ENCODE results near the gene OBP2B. TPM values are rescaled to one million over a fixed set of nuclear protein-coding genes. Genes with fewer than 3 reads are reported as not detected.

Gene OBP2B
- total and polyA plus RNA-seq, 4 donors = not detected

DNA sequence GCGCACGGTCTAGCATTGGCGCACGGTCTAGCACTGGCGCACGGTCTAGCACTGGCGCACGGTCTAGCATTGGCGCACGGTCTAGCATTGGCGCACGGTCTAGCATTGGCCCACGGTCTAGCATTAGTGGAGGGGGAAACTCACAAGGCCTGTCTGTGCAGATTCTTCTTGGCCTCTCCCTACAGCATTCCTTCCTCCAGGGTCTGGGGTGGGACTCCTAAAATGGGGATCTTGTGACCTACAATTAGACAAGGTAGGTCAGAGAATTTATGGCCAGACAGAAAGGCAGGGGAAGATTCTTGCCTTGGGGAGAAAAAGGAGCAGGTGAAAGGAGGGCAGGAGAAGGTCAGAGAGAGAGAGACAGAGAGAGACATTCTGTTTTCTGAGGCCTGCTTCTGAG, 39.9 kb downstream of the OBP2B start:
- no peak for DNase-seq
- no peak for ATAC-seq (ENCODE audit: low FRiP score)
- no peak overlapping the region for H3K27ac ChIP-seq (ENCODE audit: low read depth in 1 of 2, low read length in 2 of 2)
- H3K9me3 ChIP-seq (ENCODE audit: control insufficient read depth, low read length) = no peaks in the 10 kb centered on the region
- no peak overlapping the region for H3K4me3 ChIP-seq (ENCODE audit: low read length in 2 of 2)
- WGBS, 2 donors = 92 to 97% methylated on average over 13 of the region's 13 CpGs
- peaks cover 0 to 3% of the 10 kb centered on the region in 2 donors for H3K27me3 ChIP-seq (ENCODE audit: control insufficient read depth in 1 of 2, insufficient read depth in 2 of 2, low read length in 1 of 2)
- no peaks in the 10 kb centered on the region for H3K36me3 ChIP-seq (ENCODE audit: control insufficient read depth in 1 of 2, insufficient read depth in 2 of 2, low read length in 1 of 2)
- intact Hi-C loops (cut with DNase I) = no loop called here
- H3K4me1 ChIP-seq (ENCODE audit: control insufficient read depth in 1 of 2, insufficient read depth in 2 of 2, low read length in 2 of 2) = no peaks in the 10 kb centered on the region

DNA sequence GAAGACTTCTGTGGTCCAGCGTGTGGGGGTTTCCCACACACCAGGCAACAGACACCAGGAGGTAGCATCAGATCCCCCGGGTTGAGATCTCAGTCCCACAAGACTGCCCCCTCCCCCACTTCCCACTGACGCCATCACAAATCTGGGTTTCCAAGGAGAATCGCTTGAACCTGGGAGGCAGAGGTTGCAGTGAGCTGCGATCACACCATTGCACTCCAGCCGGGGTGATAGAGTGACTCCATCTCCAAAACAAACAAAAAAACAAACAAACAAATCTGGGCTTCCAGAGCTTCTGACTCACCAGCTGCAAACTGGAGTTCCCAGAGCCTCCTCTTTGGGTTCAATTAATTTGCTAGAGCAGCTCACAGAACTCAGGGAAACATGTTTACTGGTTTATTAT, 40.6 kb downstream of the OBP2B start:
- WGBS, 2 donors = 63 to 73% methylated on average over 6 of the region's 6 CpGs

DNA sequence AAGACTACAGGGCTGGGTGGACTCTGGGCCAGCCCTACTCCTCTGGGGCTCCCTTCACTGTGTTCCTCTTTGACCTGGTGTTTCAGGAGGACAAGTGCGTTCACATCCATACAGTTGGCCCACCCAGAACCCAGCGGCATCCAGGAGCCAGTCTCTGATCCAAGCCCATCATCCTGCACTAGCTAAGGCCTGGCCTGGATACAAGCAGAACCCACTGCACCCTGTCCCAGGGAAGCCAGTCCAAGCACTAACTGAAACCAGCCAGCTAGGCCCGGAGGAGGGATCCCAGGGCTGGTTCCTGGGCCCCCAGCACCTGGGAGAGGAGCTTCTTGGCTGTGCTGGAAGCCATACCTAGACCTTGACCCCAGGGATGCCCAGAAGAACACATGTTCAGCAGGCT, 41.3 kb downstream of the OBP2B start:
- Histone ChIP-seq H3K4me3 (ENCODE audit: low read length in 2 of 2) (no peak overlapping the region), H3K36me3 (ENCODE audit: control insufficient read depth in 1 of 2, insufficient read depth in 2 of 2, low read length in 1 of 2) (no peaks in the 10 kb centered on the region), H3K27me3 (ENCODE audit: control insufficient read depth in 1 of 2, insufficient read depth in 2 of 2, low read length in 1 of 2) (peaks cover 0 to 3% of the 10 kb centered on the region in 2 donors), H3K27ac (ENCODE audit: low read depth in 1 of 2, low read length in 2 of 2) (no peak overlapping the region), H3K9me3 (ENCODE audit: control insufficient read depth, low read length) (no peaks in the 10 kb centered on the region), H3K4me1 (ENCODE audit: control insufficient read depth in 1 of 2, insufficient read depth in 2 of 2, low read length in 2 of 2) (no peaks in the 10 kb centered on the region)
- no peak for ATAC-seq (ENCODE audit: low FRiP score)
- WGBS, 2 donors = 85 to 91% methylated on average over 3 of the region's 3 CpGs
- intact Hi-C loops (cut with DNase I) = no loop called here
- DNase-seq = peak in 1 of 2 donors; percentile 55

More for the DNA sequence above, 40.6 kb downstream of the OBP2B start:
- no peak for ATAC-seq (ENCODE audit: low FRiP score)
- no peaks in the 10 kb centered on the region for H3K4me1 ChIP-seq (ENCODE audit: control insufficient read depth in 1 of 2, insufficient read depth in 2 of 2, low read length in 2 of 2)
- H3K27ac ChIP-seq (ENCODE audit: low read depth in 1 of 2, low read length in 2 of 2) = no peak overlapping the region
- intact Hi-C loops (cut with DNase I) = no loop called here
- no peaks in the 10 kb centered on the region for H3K36me3 ChIP-seq (ENCODE audit: control insufficient read depth in 1 of 2, insufficient read depth in 2 of 2, low read length in 1 of 2)
- peaks cover 0 to 3% of the 10 kb centered on the region in 2 donors for H3K27me3 ChIP-seq (ENCODE audit: control insufficient read depth in 1 of 2, insufficient read depth in 2 of 2, low read length in 1 of 2)
- H3K4me3 ChIP-seq (ENCODE audit: low read length in 2 of 2) = no peak overlapping the region
- no peaks in the 10 kb centered on the region for H3K9me3 ChIP-seq (ENCODE audit: control insufficient read depth, low read length)
- DNase-seq = no peak

DNA sequence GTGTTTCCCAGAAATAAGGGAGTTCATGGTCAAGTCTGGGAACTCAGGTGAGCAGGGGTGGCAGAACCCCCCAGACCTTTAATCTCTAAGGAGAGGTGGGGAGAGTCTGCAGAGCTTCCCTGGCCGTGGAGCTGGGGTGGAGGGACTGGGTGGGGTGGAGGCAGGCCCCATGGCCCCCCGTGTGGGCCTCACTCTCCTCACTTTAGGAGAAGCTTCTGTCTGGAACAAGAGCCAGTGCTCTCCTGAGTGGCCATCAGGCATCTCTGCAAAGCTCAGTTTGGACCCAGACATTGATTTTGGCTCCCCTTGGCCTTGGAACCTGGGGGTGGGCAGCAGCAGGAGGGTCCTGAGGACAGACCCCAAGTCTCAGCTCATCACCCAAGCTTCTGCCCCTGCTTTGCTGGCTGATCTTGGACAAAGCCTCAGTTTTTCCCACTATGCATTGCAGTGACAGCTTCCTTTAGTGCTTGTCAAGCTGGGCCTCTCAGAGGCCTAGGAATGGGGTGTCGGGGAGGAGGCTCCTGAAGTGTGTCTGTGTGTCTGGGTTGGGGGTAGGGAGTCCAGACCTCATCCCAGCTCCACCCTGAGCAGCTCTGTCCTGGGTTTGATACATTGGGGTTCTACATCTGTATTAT, 41.8 kb downstream of the OBP2B start:
- DNase-seq (peak in 1 of 2 donors; percentile 55), ATAC-seq (ENCODE audit: low FRiP score) (no peak)
- intact Hi-C loops (cut with DNase I) = no loop called here
- no peaks in the 10 kb centered on the region for H3K4me1 ChIP-seq (ENCODE audit: control insufficient read depth in 1 of 2, insufficient read depth in 2 of 2, low read length in 2 of 2)
- H3K27me3 ChIP-seq (ENCODE audit: control insufficient read depth in 1 of 2, insufficient read depth in 2 of 2, low read length in 1 of 2) = peaks cover 0 to 3% of the 10 kb centered on the region in 2 donors
- H3K36me3 ChIP-seq (ENCODE audit: control insufficient read depth in 1 of 2, insufficient read depth in 2 of 2, low read length in 1 of 2) = no peaks in the 10 kb centered on the region
- no peak overlapping the region for H3K4me3 ChIP-seq (ENCODE audit: low read length in 2 of 2)
- no peak overlapping the region for H3K27ac ChIP-seq (ENCODE audit: low read depth in 1 of 2, low read length in 2 of 2)
- WGBS, 2 donors = 85 to 86% methylated on average over 3 of the region's 3 CpGs
- H3K9me3 ChIP-seq (ENCODE audit: control insufficient read depth, low read length) = no peaks in the 10 kb centered on the region

DNA sequence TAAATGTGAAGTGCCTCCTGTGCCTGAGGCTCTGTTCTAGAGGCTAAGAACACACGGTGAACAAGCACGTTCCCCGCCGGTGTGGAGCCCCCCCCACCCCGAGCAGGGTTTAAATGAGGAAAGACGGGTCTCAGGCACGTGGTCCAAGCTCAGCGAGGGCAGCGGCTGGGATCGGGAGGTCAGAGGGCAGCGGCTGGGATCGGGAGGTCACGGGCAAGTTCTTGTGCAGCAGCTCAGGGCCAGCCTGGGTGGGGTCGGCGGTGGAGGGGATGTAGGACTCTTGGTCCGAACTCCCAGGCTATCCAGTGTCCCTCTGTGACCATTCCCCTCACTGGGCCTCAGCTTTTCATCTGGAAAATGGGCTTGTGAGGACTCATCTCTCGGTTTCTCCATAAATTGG, 42.7 kb downstream of the OBP2B start:
- Histone ChIP-seq H3K27ac (ENCODE audit: low read depth in 1 of 2, low read length in 2 of 2) (no peak overlapping the region), H3K36me3 (ENCODE audit: control insufficient read depth in 1 of 2, insufficient read depth in 2 of 2, low read length in 1 of 2) (no peaks in the 10 kb centered on the region), H3K9me3 (ENCODE audit: control insufficient read depth, low read length) (no peaks in the 10 kb centered on the region), H3K27me3 (ENCODE audit: control insufficient read depth in 1 of 2, insufficient read depth in 2 of 2, low read length in 1 of 2) (peaks cover 0 to 3% of the 10 kb centered on the region in 2 donors), H3K4me1 (ENCODE audit: control insufficient read depth in 1 of 2, insufficient read depth in 2 of 2, low read length in 2 of 2) (no peaks in the 10 kb centered on the region), H3K4me3 (ENCODE audit: low read length in 2 of 2) (no peak overlapping the region)
- intact Hi-C loops (cut with DNase I) = no loop called here
- DNase-seq = peak in 1 of 2 donors; percentile 70
- 81 to 83% methylated on average over 17 of the region's 17 CpGs for WGBS, 2 donors
- ATAC-seq (ENCODE audit: low FRiP score) = no peak

DNA sequence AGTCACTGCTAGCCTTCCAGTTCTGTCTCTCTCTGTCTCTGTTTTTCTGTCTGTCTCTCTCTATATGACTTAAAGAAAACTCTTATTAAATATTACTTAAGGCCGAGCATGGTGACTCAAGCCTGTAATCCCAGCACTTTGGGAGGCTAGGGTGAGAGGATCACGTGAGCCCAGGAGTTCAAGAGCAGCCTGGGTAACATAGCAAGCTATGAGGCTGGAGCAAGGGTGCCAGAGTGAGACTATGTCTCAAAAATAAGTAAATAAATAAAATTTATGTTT, 43.7 kb downstream of the OBP2B start:
- H3K27ac ChIP-seq (ENCODE audit: low read depth in 1 of 2, low read length in 2 of 2) = no peak overlapping the region
- no peak for ATAC-seq (ENCODE audit: low FRiP score)
- intact Hi-C loops (cut with DNase I) = no loop called here
- no peak for DNase-seq
- no peaks in the 10 kb centered on the region for H3K9me3 ChIP-seq (ENCODE audit: control insufficient read depth, low read length)
- H3K36me3 ChIP-seq (ENCODE audit: control insufficient read depth in 1 of 2, insufficient read depth in 2 of 2, low read length in 1 of 2) = no peaks in the 10 kb centered on the region
- H3K4me1 ChIP-seq (ENCODE audit: control insufficient read depth in 1 of 2, insufficient read depth in 2 of 2, low read length in 2 of 2) = no peaks in the 10 kb centered on the region
- 94 to 96% methylated on average over 2 of the region's 2 CpGs for WGBS, 2 donors
- H3K27me3 ChIP-seq (ENCODE audit: control insufficient read depth in 1 of 2, insufficient read depth in 2 of 2, low read length in 1 of 2) = peaks cover 0 to 3% of the 10 kb centered on the region in 2 donors
- H3K4me3 ChIP-seq (ENCODE audit: low read length in 2 of 2) = no peak overlapping the region

DNA sequence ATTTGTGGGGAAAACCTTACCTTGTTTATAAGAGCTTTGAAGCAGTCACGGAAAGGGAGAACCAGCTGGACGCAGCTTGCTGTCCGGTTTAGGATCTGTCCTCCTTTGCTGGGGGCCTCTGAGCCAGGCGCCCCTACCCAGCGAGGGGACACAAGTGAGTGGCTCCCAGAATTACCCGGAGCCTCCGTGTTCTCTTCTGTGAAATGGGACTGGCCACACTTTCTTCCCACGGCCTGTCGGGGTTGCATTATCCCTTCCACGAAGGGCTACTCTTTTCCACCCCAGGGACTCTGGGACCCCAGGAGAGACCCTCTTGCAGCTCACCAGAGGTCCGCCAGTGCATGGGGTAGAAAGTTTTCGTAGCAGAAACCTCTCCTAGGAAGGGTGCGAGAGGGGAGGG, 44.9 kb downstream of the OBP2B start:
- WGBS, 2 donors = 75 to 83% methylated on average over 13 of the region's 13 CpGs
- no peak overlapping the region for H3K27ac ChIP-seq (ENCODE audit: low read depth in 1 of 2, low read length in 2 of 2)
- no peaks in the 10 kb centered on the region for H3K9me3 ChIP-seq (ENCODE audit: control insufficient read depth, low read length)
- intact Hi-C loops (cut with DNase I) = no loop called here
- peak overlapping the region; percentile 43 to 66 for H3K4me3 ChIP-seq (ENCODE audit: low read length in 2 of 2)
- ATAC-seq (ENCODE audit: low FRiP score) (no peak), DNase-seq (peak in 1 of 2 donors; percentile 68)
- no peaks in the 10 kb centered on the region for H3K27me3 ChIP-seq (ENCODE audit: control insufficient read depth in 1 of 2, insufficient read depth in 2 of 2, low read length in 1 of 2)
- H3K36me3 ChIP-seq (ENCODE audit: control insufficient read depth in 1 of 2, insufficient read depth in 2 of 2, low read length in 1 of 2) = no peaks in the 10 kb centered on the region
- H3K4me1 ChIP-seq (ENCODE audit: control insufficient read depth in 1 of 2, insufficient read depth in 2 of 2, low read length in 2 of 2) = no peaks in the 10 kb centered on the region

DNA sequence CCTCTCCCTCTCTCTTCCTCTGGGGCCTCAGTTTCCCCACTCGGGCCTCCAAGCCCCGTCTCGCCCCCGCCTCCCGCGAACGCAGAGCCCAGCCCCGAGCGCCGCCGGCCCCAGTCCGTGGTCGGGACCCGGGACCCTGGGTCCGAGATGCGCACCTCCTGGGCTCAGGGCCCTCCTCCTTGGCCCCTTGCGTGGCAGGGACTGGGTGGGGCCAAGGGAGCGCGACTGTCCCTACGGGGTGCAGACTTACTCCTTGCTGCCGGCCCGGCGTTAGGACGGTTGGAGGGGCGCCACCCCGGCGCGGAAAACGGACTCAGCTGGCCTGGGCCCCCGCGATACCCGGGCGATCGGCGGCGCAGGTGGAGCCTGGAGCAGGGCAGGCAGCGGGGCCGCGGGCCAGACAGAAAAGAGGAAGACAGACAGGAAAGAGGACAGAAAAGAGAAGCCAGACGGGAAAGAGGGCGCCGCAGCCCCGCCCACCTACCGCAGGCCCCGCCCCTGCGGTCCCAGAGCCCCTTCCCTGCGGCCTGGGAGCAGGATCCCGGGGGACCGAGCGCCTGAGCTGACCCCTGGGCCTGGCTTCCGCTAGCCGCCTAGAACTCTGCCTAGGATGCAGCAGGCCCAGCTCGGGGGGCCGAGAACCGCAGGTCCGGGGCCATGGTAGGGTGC, 45.4 kb downstream of the OBP2B start, which contains the start of gene GBGT1:
TSS of gene GBGT1 (minus strand) at position 411 of the 669 bp plus-strand sequence. CDS start 1,502 bp downstream, outside the sequence.
- Histone ChIP-seq H3K27me3 (ENCODE audit: control insufficient read depth in 1 of 2, insufficient read depth in 2 of 2, low read length in 1 of 2) (no peaks in the 10 kb centered on the region), H3K27ac (ENCODE audit: low read depth in 1 of 2, low read length in 2 of 2) (no peak within 1 kb of the TSS), H3K36me3 (ENCODE audit: control insufficient read depth in 1 of 2, insufficient read depth in 2 of 2, low read length in 1 of 2) (no peaks in the 10 kb centered on the region), H3K9me3 (ENCODE audit: control insufficient read depth, low read length) (no peaks in the 10 kb centered on the region), H3K4me1 (ENCODE audit: control insufficient read depth in 1 of 2, insufficient read depth in 2 of 2, low read length in 2 of 2) (no peaks in the 10 kb centered on the region), H3K4me3 (ENCODE audit: low read length in 2 of 2) (peak within 1 kb of the TSS; percentile 43 to 66)
- peak; percentile 83 to 87 for DNase-seq
- 2% methylated on average over 51 to 56 of the region's 56 CpGs for WGBS, 2 donors
- ATAC-seq (ENCODE audit: low FRiP score) = peak; percentile 63
- intact Hi-C loops (cut with DNase I) = no loop called here
